HG03025 (cell line): ENCODE results near the gene TSPAN14.

Experiments used
- ATAC-seq: cut with Tn5 transposase; IDR thresholded peaks from one replicate; pipeline ENCODE4 v1.9.1; 2021; ENCODE audit warnings: mild to moderate bottlenecking, moderate library complexity; ENCODE audit not compliant: unreplicated experiment, low FRiP score

Gene TSPAN14

DNA sequence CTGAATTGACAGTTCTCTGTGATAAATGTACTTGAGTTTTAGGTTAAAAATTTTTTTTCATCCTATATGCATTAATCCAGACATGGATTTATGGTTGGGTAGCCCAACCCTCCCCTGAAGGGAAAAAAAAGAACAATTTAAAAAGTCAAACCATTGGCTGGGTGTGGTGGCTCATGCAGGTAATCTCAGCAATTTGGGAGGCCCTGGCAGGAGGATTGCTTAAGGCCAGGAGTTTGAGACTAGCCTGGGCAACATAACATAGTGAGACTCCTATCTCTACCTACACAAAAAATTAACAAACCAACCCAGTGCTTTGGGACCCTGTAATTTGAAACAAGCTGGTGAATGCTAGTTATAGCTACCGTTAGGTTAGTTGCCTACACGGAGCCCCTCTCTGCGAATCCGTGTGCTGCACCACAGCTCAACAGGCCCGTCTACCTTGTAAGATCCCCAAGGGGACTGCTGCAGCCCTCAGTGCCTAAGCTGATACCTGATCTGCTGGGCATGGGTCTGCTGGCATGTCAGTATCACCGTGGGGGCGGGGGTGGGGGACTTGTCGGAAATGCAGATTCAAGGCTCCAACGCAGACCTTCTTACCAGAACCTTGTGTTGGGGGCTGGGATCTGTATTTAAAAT, 32.8 kb downstream of the TSPAN14 start:
- ATAC-seq = no peak

DNA sequence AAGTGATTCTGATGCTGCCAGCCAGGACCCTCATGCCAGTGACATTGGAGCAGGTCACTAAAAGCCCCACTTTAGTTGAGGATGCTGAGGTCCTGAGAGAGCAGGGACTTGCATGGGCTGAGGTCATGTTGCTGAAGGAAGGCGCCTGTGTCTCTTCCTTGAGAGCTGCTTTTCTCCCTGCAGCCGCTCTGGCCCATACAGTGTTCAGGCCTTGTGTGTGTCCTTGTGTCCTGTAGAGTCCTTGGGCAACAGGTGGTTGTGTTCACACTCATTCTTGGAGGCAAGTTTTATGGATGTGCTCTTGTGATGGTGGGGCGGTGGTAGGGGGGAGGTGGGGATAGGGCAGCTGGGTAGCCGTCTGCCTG, 33.3 kb downstream of the TSPAN14 start:
- ATAC-seq = no peak

DNA sequence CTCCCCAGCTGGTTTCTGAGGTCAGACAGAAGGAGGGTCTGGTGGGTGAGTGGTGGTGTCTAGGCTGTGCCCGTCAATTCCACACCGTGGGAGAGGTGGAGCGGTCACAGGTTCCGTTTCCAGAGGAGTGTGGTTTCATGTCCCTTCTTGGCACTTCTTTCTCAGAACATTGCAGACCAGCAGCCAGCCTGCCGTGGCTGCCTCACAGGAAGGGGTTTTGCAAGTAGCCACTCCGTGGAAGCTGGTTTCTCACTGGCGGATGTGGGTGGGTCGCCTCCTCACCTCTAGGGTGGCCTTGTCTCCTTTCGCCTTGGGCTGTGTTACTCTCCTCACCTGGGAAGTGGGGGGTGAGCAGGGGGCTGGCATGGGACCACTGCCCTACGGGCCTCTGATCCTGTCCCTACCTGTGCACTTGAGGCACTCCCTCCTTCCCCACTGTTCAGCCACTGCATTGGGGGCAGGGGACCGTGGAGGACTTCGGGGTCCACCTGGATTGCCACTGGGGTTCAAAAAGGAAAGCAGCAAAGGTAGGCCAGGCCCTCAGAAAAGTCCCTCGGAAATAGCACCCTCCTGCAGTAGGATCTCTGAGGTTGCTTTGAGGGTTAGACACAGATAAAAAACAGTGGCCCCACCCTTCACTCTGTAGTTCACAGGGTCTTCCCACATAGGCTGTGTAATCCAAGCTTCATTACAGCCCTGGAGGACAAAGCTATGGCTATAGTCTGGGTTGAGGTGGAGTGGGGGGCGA, 33.9 kb downstream of the TSPAN14 start:
- no peak for ATAC-seq

DNA sequence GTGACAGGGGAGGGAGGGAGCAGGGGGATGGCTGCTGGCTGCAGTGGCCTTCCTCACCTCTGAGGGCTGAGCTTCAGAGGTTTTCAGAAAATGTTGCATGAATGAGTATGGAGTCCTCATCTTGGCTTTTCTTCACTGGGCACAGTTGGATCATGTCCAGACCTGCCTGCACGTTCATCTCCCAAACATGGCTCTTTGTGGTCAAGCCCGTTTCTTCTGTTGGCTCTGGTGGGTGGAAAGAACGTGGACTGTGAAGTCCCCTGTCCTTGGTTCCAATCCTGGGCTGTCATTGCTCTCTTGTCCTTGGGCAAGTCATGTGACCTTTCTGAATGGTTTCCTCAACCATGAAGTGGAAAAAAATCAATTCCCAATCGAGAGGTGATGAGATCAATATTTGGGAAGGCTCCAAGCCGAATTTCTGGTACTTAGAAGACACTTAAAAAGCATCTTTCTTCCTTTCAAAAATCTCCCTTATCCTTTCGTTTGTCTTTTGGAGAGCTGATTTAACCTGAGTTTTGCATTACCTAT, 34.5 kb downstream of the TSPAN14 start:
- ATAC-seq = no peak

DNA sequence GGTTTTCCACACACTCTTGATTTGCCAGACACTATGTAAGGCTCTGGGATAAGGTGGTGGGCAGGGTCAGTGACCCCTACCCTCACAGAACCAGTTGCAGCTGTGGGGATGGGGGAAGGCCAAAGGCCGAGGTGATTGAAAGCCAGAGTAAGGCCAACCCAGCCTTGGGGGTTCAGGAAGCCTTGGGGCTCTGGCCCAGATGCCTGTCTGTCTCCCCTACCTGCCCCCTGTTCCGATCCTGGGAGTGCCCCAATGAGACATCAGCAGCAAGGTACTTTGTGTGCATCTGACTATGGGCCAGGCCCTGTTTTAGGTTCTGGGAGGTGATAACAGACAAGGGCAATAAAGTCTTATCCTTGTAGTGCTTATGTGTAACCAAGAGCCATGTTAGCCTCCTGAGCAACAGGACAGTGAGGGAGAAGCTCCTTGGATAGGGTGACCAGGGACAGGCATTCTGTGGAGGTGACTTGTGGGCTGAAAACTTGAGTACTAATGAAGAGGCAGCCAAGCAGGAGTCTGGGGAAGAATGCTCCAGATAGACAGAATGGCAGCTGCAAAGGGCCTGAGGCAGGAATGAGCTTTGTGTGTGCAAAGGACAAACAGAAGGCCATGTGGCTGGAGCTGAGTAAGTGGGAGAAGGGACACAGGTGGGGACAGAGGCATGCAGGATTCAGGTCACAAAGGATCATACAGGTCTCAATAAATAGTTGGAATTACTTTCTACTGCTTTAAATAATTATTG, 35.4 kb downstream of the TSPAN14 start:
- no peak for ATAC-seq

DNA sequence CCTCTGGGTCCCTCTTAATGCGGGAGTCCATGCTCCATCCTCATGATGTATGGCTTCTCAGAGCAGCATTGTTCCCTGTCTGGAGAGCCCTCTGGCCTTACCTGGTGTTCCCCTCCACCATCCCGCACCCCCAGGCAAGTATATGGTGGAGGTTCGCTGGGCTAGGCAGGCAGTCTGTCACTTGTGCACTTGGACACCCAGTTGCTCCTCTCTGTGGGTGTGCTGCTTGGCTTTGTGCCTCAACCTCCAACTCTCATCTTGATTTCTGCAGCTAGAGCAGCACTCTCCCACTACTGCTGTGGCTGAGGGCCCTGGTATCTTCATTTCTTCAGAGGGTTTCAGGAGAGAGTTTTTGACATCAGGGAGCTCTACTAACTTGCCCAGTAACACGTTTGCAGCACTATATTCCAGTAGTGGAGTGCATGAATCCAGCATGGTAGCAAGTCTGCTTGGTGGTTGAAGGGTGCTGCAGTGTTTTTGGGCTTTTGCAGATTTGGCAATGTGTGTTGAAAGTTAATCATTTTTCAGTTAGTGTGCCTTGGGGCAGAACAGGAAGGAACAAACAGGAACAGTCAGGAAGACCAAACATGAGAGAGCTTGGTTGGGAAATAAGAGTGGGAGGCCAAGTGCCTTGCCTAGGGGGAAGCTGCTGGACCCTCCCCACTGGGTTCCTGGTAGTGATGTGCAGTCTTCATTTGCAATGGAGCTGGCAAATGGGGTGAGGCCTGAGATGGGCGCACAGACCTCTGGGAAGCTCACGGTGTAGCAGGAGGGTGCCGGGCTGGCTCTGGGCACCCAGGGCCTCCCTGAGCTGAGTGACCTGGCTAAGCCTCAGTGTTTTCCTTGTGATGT, 37.4 kb downstream of the TSPAN14 start:
- no peak for ATAC-seq

DNA sequence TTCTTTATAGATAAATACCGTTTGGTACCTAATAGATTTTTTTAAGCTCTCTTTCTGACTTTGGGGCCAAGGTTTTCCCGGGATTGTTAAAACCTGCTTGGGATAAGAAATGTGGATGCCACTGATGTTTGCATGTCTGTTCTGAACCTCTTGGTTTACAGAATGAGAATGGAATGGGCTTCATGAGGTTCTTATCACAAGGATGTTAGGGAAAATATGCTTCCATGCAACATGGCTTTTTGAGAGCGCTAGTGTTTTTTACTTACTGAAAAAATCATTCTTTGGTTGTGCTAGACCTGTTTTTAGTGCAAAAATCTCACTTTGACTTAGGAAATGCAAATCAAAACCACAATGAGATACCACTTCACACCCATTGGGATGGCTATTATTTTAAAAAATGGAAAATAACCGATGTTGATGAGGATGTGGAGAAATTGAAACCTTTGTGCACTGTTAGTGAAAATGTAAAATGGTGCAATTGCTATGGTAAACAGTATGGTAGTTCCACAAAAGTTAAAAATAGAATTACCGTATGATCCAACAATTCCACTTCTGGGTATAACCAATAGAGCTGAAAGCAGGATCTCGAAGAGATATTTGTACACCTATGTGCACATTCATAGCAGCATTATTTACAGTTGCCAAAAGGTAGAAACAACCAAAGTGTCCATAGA, 38.9 kb downstream of the TSPAN14 start:
- no peak for ATAC-seq

DNA sequence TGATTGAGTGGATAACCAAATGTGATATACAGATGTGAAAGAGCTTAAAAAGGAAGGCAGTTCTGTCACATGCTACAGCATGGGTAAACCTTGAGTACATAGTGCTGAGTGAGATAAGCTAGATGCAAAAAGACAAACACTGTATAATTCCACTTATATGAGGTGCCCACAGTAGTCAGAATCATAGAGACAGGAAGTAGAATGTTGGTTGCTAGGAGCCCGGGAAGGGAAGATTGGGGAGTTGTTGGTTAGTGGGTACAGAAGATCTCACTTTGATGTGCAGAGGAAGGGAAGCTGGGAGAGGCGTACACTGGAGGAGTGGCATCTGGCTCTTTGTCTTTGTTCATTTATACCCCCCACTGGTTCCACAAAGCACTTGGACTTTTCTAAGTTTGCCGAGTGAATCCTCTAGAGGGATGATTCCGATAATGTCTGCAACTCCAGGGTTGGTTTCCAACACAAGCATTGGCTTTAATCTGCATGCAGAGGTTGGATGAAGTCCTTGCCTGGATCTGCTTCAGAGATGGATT, 39.5 kb downstream of the TSPAN14 start:
- no peak for ATAC-seq

DNA sequence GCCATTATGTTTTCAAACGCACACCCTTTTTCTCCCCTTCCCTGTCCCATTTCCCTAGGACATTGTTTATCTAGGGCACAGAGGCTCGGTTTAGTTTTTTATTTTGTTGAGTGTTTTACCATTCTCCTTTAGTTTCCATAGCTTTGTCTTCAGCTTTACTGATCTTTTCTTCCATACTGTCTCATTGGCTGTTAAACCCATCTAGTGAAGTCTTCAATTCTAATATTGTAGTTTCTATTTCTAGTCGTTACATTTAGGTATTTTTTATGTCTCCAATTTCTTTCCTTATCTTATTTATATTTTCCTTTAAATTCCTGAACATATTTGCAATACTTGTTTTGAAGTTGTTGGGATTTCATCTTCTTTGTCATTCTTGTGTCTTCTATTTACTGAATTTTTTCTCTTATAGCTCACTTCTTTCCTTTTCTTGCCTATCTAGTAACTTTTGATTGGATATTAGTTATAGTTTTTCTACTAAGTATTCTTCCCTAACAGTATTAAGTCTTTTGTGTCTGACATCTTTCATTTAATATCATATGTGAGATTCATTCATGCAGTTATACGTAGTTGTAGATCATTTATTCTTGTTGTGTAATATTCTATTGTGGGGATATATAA, 42.6 kb downstream of the TSPAN14 start:
- no peak for ATAC-seq

DNA sequence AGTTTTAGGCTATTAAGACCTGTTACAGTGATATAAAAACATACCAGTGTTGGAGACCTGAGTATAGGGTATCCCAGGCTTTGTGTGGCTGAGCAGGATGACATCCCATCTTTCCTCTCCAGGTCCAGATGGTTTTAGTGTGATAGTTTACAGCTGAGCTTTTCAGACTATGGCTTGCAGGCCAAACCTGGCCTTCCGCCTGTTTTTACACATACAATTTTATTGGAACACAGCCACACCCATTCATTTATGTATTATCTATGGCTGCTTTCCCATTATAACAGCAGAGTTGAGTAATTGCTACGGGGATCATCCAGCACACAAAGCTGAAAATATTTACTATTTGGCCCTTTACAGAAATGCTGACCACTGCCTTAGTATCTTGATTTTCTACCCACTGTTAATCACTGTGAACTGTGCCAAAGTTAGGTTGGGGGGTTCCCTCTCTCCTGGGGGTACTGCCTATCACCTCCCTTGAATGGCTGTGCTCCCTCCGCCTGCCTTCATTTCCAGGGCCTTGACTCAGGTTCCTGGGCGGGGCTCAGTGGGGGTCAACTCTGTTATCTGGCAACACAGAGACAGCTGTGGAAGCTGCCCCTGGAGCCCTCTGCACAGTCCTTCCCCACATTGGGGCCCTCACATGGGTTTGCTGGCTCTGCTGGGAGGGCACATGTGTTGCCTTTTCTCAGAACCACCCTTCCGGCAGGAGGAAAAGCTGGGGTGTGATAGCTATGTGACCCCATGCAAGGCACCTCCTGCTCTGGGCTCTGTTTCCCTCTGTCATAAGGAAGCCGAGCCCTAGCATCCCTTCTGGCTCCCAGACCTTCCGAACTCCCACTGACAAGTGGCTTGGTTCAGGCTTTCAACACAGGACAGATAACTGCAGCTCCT, 43.3 kb downstream of the TSPAN14 start:
- no peak for ATAC-seq

DNA sequence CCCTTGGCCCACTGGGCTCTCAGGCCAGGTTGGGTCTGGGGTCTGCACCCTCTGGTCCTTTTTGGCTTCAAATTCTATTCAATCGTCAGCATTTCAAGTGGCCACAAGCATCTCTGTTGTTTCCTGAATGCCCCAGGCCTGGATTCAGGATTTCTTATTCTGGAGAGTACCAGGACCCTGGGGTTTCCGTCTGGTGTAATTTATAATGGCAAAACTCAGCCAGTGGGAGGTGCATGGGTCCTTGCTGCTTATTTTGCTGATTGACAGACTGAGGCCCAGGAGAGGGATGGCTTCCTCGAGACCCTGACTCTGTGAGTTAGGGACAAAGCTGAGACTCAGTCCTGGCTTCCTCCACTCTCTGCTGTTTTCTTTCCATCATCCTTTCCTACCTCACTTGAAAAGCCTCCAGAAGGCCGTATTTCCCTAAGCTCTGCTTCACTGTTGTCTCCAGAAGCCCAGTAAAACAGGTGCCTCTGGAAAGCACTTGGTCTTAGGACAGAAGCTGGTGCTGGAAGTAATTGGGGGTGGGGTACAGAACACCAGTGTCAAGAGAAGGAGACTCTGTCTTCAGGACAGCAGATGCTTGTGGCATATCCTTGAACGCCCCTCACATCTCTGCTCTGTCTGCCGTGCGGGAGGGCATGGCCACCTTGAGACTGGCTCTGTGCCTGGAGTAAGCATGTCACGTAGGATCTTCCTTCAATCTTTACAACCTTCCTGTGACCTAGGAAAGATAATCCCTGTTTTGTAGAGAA, 44.1 kb downstream of the TSPAN14 start:
- no peak for ATAC-seq

DNA sequence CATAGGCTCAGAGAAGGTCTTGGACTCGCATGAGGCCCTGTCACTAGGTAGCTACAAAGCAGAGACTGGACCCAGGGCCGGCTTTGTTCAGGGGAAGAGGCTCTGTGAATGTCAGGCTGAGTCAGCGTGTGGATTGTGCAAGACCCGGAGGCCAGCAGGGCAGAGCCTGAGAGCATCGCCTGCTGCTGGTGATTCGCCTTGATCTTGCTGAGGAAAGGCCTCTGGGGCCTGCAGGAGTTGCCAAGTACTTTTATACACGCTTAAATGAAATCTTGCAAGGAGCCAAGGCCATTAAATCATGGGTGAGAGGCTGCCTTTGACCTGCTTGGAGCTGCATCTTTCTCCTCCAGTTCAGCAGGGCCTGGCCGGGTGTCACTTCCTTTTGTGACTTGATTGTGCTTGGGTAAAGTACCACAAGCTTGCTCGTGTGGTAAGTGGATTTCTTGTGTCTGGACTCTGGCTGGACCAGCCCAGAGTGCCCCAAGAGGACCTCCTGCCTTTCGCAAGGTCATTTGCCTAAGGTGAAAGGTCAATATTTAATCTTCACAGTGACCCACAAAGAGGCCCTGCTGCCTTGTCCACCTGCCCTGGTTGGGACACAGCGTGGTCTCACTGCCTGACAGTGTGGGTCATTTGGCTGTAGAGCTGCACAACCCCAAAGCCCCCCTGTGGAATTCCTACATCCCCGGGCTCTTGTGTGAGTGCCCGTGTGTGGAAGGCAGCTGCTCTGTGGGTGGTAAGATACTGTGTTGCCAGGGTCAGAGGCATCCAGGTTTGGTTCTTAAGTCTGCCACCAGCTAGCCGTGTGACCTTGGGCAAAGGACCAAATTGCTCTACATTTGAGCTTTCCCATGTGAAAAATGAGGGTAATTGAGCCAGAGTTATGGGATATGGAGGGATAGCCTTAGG, 45.0 kb downstream of the TSPAN14 start:
- ATAC-seq = no peak

DNA sequence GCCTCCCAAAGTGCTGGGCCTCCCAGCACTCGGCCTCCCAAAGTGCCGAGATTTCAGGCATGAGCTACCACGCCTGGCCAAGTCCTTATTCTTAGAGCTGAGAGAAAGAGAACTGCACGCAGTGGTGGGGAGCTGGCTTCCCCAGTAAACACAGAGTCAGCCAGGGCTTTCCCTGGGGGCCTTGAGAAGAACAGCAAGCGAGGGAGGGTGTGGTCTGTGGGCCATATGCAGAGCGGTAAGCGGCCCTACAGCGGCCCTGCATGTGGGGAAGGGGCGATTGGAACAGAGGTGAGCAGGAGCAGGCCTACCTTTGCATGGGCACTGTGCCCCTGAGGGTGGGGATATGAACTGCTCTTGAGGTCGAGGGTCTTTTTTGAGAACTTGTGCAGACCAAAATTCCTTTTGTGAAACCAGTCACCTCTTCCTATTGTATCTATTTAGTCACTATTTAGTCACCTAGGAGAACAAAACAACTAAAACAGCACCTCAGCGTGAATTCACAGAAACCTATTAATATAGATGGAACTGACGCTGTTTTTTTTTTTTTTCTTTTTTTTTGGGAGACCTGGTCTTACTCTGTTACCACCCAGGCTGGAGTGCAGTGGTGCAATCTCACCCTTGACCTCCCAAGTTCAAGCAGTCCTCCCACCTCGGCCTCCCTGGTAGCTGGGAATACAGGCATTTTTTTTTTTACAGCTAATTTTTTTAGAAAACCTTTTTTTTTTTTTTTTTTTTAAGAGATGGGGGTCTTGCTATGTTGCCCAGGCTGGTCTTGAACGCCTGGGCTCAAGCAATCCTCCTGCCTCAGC, 46.7 kb downstream of the TSPAN14 start:
- no peak for ATAC-seq

DNA sequence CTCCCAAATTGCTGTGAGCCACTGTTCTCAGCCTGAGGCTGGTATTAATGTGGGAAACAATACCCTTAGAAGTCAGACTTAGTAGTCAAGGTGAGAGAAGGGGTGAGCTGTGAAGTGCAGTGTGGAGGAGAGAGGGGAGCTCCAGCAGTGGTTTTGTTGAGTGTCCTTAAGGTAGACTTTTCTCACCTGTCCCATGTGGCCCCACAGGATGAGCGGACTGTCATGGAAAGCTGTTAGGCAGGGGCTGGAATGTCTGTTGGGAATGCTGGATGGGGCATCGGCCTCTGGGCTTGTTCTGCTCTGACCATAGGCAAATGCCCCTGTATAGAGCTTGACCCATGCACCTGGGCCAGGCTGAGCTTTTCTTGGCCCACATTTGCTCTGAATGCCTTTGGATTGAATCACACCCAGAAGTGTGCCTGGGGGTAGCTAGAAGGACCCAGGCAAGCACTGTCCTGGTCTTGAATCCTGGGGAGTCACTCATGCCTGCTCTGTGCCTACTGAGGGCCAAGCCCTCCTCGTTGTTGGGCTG, 47.3 kb downstream of the TSPAN14 start:
- ATAC-seq = no peak

DNA sequence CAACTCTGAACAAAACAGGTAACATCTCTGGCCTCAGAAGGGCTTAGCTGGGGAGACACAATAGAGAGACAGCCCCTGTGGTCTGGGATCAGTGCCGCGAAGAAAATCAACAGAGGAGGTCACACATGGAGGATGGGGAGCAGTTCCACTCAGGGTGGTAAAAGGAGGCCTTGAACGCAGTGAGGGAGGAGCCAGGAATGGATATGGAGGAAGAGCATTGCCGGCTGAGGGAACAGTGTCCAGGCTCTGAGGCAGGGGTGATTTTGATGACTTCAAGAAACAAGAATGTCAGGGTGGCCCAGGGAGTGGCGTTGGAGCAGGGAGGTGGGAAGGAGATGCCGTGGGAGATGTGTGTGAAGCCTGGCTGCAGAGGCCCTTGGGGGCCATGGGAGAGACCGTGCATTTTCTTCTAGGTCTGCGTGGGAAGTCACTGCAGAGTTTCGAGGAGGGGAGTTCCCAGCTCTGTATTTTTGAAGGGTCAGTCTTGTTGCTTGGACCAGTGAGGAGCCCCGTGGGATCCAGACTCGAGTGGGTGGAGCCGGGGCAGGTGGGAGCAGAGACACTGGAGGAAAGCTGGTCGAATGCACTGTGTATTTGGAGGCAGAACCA, 47.9 kb downstream of the TSPAN14 start:
- ATAC-seq = no peak
